NCI-H1930 (cell line): ENCODE data around the gene MGST3.
A peak's percentile ranks its signal among the peaks of the same experiment; 100 is the strongest.
"Not testable (repeated sequence)": the region's sequence is repeated elsewhere in the genome, so short reads cannot be mapped to it uniquely, and the experiment has no call there.

Source experiments
- DNase-seq, 2 experiments: peaks; one replicate each; lab custom pipeline; 2025; lab: John Stamatoyannopoulos, UW

Gene MGST3

DNA sequence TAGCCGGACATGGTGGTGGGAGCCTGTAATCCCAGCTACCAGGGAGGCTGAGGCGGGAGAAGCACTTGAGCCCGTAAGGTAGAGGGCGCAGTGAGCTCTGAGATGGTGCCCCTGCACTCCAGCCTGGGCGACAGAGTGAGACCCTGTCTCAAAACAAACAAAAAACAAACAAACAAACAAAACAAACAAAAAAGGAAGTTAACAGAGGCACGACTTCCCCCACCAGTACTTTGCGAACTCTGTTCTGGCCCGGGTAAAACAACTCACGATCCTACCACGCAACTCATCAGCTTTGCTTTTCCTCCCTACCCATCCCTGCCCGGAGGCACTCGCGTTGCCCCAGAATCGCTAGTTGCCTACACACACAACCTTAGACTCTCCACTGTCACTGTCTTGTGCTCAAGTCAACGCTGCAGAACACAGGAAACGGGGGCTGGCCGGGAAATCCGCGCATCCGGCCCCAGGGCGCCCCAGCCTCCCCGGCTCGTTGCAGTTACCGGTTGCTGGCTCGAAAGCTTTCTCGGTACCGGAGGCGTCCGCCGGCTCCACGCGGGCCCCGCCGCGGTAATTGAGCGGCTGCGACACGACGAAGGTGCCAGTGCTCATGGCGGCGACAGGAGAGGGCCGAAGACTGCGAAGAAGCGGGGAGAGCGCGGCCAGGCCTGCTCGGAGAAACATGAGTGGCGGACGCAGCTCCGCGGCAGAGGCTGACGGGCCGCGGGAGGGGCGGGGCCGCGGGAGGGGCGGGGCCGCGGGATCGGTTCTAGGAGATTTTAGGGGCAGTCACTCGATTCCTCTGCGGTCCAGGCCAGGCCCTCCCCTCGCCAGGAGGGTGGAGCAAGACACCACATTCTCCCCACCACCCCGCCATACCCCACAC lies 67.1 kb downstream of the MGST3 start, which contains the start of gene ALDH9A1:
Gene ALDH9A1 (minus strand): TSS at position 682 of the 880 bp plus-strand sequence. CDS start 4 bp downstream, at position 678.
- peak; percentile 60 to 64 for DNase-seq

GRCh38 chr1:165698761-165699052 lies 67.7 kb downstream of the MGST3 start:
- DNase-seq = no peak

GRCh38 chr1:165699577-165699976 lies 68.5 kb downstream of the MGST3 start:
- no peak for DNase-seq

DNA sequence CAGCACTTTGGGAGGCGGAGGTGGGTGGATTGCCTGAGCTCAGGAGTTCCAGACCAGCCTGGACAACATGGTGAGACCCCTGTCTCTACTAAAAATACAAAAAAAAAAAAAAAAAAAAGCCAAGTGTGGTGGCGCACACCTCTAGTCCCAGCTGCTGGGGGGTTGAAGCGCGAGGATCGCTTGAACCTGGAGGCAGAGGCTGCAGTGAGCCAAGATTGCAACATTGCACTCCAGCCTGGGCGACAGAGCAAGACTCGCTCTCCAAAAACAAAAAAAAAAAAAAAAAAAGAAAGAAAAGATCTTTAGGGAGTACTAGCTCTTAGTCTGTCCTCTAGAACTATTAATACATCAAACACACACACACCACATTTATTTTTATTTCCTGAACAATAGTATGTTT lies 70.9 kb downstream of the MGST3 start:
- DNase-seq = not testable (repeated sequence)

GRCh38 chr1:165703648-165704047 lies 72.6 kb downstream of the MGST3 start:
- DNase-seq = no peak
